ENCODE measurements around the gene MMEL1. TPM values are rescaled to one million over a fixed set of nuclear protein-coding genes. Genes with fewer than 3 reads are reported as not detected.

Gene MMEL1
- total and polyA plus RNA-seq, 2 experiments from 2014 or later, result 0.93 to 1.8 TPM

DNA sequence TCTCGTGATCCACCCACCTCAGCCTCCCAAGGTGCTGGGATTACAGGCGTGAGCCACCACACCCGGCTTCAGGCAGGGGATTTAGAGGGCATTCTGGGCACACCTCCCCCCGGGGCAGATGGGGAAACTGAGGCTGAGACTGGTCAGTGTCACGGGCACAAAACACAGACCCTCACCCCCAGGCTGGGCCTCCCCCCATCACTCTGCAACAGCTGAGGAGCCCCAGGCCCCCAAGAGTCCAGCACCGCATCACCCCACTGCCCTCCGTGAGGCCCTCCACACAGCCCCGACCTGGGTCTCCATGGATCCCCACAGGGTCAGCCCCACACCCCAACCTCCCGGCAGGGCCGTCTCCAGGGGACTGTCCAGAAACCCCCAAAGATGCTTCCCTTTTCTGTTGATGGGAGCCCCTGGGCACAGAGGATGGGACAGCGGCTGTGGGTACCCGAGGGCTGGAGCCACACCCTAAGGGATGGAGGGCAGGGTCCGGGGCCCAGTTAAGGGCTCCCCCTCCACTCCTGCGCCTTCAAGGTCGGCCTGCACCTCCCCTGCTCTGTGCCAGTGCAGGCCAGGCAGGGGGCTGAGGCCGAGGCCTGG lies 65.6 kb downstream of the MMEL1 start:
- H3K4me2 ChIP-seq, result no peak overlapping the region
- H3K9me2 ChIP-seq (replicated peaks; ENCODE audit: insufficient read depth), result no peaks in the 10 kb centered on the region
- no peak for DNase-seq (ENCODE audit: low spot score)
- no peak overlapping the region for H2AFZ ChIP-seq
- H3K9me3 ChIP-seq (ENCODE audit: low read depth), result no peaks in the 10 kb centered on the region
- H3K4me1 ChIP-seq (ENCODE audit: insufficient read depth), result no peaks in the 10 kb centered on the region
- H3K36me3 ChIP-seq (replicated peaks; ENCODE audit: insufficient read depth, low read depth), result no peaks in the 10 kb centered on the region
- H3K27me3 ChIP-seq, result no peaks in the 10 kb centered on the region
- H3K4me3 ChIP-seq, result no peak overlapping the region
- no peaks in the 10 kb centered on the region for H3K79me2 ChIP-seq
- TF ChIP-seq, protein P1, sequence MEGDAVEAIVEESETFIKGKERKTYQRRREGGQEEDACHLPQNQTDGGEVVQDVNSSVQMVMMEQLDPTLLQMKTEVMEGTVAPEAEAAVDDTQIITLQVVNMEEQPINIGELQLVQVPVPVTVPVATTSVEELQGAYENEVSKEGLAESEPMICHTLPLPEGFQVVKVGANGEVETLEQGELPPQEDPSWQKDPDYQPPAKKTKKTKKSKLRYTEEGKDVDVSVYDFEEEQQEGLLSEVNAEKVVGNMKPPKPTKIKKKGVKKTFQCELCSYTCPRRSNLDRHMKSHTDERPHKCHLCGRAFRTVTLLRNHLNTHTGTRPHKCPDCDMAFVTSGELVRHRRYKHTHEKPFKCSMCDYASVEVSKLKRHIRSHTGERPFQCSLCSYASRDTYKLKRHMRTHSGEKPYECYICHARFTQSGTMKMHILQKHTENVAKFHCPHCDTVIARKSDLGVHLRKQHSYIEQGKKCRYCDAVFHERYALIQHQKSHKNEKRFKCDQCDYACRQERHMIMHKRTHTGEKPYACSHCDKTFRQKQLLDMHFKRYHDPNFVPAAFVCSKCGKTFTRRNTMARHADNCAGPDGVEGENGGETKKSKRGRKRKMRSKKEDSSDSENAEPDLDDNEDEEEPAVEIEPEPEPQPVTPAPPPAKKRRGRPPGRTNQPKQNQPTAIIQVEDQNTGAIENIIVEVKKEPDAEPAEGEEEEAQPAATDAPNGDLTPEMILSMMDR (IDR thresholded peaks at IDR 0.05; ENCODE audit: poor library complexity), result no peak
- TF ChIP-seq EZH2 (IDR thresholded peaks at IDR 0.05; ENCODE audit: borderline replicate concordance), result no peak
- TF ChIP-seq EZH2phosphoT487 (IDR thresholded peaks at IDR 0.05; ENCODE audit: low read depth, severe bottlenecking, unreplicated experiment), result no peak
- 95% methylated on average over 15 of the region's 16 CpGs for WGBS (ENCODE audit: low lambda C conversion rate, missing lambda C conversion rate)
- H4K20me1 ChIP-seq (ENCODE audit: insufficient read depth, poor library complexity, severe bottlenecking), result no peaks in the 10 kb centered on the region
- no peak overlapping the region for H3K27ac ChIP-seq

DNA sequence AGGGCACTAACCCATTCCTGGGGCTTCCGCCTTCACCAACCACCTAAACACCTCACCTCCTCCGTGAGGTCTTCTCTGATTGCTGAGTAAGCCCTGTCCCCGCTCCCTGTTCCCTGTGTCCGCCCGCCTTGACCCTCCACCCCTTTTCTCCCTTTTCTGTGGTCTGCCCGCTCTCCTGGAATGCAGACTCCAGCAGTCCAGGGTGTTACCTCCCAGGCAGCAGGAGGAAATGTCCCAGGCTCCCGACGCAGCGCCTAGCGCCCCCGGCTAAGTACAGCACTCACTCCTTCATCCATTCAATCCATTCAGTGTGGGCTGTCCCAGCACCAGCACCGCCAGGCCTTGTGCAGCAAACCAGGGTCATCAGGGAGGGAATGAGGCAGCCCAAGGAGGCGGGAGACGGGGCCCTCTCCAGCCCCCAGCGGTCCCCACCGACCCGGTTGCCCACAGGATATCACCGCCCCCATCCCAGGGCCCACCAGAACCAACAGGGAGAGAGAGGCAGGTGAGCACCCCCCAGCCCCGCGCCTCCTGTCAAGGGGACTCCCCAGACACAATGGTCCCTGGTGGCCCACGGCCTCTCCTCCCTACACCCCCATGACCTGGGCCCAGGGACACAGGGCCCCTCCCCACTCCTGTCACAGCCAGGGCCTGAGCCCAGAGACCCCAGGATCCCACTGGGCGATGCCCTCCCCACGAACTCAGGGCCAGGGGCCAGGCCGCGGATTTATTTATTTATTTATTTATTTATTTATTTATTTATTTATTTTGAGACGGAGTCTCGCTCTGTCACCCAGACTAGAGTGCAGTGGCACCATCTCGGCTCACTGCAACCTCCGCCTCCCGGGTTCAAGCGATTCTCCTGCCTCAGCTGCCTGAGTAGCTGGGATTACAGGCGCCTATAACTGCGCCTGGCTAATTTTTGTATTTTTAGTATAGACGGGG lies 66.4 kb downstream of the MMEL1 start:
- Histone ChIP-seq H3K79me2 (no peaks in the 10 kb centered on the region), H3K36me3 (replicated peaks; ENCODE audit: insufficient read depth, low read depth) (no peaks in the 10 kb centered on the region), H2AFZ (no peak overlapping the region), H3K9me2 (replicated peaks; ENCODE audit: insufficient read depth) (no peaks in the 10 kb centered on the region), H4K20me1 (ENCODE audit: insufficient read depth, poor library complexity, severe bottlenecking) (no peaks in the 10 kb centered on the region), H3K4me1 (ENCODE audit: insufficient read depth) (no peaks in the 10 kb centered on the region), H3K4me3 (no peak overlapping the region), H3K27me3 (no peaks in the 10 kb centered on the region), H3K9me3 (ENCODE audit: low read depth) (no peaks in the 10 kb centered on the region), H3K4me2 (no peak overlapping the region), H3K27ac (no peak overlapping the region)
- TF ChIP-seq, protein P1 (IDR thresholded peaks at IDR 0.05; ENCODE audit: poor library complexity), result no peak
- TF ChIP-seq EZH2phosphoT487 (IDR thresholded peaks at IDR 0.05; ENCODE audit: low read depth, severe bottlenecking, unreplicated experiment) (no peak), EZH2 (IDR thresholded peaks at IDR 0.05; ENCODE audit: borderline replicate concordance) (no peak)
- no peak for DNase-seq (ENCODE audit: low spot score)
- 78% methylated on average over 34 of the region's 34 CpGs for WGBS (ENCODE audit: low lambda C conversion rate, missing lambda C conversion rate)

DNA sequence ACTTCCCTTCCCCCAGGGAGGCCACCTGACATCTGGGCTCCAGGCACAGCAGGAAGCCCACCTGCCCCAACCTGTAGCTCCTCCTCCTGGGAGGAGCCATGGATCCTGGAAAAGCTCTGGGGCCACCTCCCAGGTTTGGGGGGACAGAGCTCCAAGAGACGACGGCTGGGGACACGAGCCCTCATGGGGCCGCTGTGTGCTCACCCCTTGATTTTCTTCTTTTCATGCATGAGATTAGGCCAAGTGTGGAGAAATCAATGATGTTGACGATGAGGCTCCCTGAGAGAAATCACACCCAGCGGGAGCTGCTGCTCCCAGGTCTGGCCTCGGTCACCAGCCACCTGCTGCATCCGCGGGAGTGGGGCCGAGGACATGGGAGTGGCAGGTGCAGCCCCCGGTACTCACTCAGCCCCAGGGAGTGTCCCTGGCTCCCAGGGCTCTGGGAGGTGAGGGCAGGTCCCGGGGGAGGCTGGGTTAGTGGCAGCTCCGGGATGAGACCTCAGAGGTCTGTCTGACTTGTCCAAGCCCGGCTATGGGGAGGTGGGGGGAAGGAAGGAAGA lies 67.9 kb downstream of the MMEL1 start:
- Histone ChIP-seq H3K9me2 (replicated peaks; ENCODE audit: insufficient read depth) (no peaks in the 10 kb centered on the region), H2AFZ (no peak overlapping the region), H3K4me2 (no peak overlapping the region), H3K36me3 (replicated peaks; ENCODE audit: insufficient read depth, low read depth) (no peaks in the 10 kb centered on the region), H4K20me1 (ENCODE audit: insufficient read depth, poor library complexity, severe bottlenecking) (no peaks in the 10 kb centered on the region), H3K79me2 (no peaks in the 10 kb centered on the region), H3K4me3 (no peak overlapping the region), H3K27me3 (no peaks in the 10 kb centered on the region), H3K4me1 (ENCODE audit: insufficient read depth) (no peaks in the 10 kb centered on the region), H3K9me3 (ENCODE audit: low read depth) (no peaks in the 10 kb centered on the region), H3K27ac (no peak overlapping the region)
- TF ChIP-seq, protein P1 (IDR thresholded peaks at IDR 0.05; ENCODE audit: poor library complexity), result no peak
- TF ChIP-seq EZH2phosphoT487 (IDR thresholded peaks at IDR 0.05; ENCODE audit: low read depth, severe bottlenecking, unreplicated experiment) (no peak), EZH2 (IDR thresholded peaks at IDR 0.05; ENCODE audit: borderline replicate concordance) (no peak)
- no peak for DNase-seq (ENCODE audit: low spot score)
- 66% methylated on average over 14 of the region's 14 CpGs for WGBS (ENCODE audit: low lambda C conversion rate, missing lambda C conversion rate)

All from hepatocyte (in vitro differentiated cells).